ENCODE results near the gene TNFRSF6B.

GRCh38 chr20:63688228-63689045 is 8.0 kb upstream of the TNFRSF6B start:
- no peak for TF ChIP-seq POLR2A (IDR thresholded peaks at IDR 0.05)
- TF ChIP-seq EP300 (IDR thresholded peaks at IDR 0.05): no peak
- TF ChIP-seq CTCF (IDR thresholded peaks at IDR 0.05): no peak
- TF ChIP-seq POLR2AphosphoS5 (IDR thresholded peaks at IDR 0.05): no peak

All from suprapubic skin (tissue), 4 donors.